Retina (tissue), 1 donor: ENCODE data around the gene RSPH9.
"Not testable (repeated sequence)": the region's sequence is repeated elsewhere in the genome, so short reads cannot be mapped to it uniquely, and the experiment has no call there.

Experiments used
- DNase-seq: peaks from one replicate; pipeline ENCODE4 v3.0.0-alpha.2; 2016

Gene RSPH9

GRCh38 chr6:43689421-43689820, 44.6 kb downstream of the RSPH9 start:
- DNase-seq: no peak

DNA sequence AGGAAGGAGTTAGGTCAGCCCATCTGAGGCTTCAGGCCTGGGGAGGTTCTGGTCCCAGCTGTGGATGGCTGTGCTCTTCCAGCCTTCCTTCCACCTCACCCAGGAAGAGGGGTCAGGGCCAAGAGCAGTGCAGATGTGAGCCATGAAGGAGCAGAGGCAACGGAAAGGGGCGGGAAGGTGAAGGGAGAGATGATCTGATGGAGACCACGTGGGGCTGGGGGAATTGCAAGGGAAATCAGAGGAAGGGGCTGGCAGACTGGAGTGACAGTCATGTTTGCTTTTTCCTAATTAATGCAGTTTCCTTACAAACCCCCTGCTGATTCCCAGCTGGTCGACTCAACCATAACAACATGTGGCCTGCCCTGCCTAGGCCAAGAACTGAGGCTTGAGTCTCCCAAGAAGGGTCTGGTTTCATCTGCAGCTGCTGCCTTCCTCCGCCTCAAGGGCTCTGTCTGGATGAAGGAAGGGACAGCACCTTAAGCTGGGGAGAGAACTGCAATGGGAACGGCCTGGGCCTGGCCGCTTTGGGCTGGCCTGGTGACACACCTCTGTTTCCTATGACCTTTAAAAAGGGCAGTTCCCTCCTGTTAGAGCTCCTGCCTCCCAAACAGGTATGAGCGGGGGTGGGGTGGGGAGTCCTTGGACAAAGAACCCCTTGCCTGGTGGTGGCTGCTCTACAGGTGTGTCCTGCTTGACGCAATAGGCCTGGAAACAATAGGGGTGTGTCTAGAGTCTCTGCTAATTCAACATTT, 50.6 kb downstream of the RSPH9 start:
- peak; percentile 51 for DNase-seq

- DNase-seq: no peak
Measured at GRCh38 chr6:43695967-43696291, 51.1 kb downstream of the RSPH9 start.

DNA sequence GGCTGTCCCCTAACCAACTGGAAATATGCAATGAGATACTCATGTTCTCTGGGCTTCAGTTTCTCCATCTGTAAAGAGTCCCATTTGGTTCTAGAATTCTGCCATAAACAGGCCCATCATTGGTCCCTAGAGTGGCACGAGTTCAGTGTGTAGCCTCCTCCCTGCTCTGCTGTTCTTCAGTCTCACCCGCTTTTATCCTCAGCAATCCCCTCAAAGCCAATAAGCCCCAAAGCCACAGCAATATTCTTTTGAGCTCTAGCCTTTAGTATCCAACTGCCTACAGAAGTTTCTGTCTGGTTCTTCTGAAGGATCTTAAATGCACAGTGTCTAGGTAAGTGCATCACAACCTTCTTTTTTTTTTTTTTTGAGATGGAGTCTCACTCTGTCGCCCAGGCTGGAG, 52.6 kb downstream of the RSPH9 start:
- DNase-seq: no peak

- DNase-seq: peak; percentile 35
Measured at GRCh38 chr6:43698584-43699349, 53.9 kb downstream of the RSPH9 start.

- peak; percentile 31 for DNase-seq
Measured at GRCh38 chr6:43699564-43700186, 54.8 kb downstream of the RSPH9 start.

DNA sequence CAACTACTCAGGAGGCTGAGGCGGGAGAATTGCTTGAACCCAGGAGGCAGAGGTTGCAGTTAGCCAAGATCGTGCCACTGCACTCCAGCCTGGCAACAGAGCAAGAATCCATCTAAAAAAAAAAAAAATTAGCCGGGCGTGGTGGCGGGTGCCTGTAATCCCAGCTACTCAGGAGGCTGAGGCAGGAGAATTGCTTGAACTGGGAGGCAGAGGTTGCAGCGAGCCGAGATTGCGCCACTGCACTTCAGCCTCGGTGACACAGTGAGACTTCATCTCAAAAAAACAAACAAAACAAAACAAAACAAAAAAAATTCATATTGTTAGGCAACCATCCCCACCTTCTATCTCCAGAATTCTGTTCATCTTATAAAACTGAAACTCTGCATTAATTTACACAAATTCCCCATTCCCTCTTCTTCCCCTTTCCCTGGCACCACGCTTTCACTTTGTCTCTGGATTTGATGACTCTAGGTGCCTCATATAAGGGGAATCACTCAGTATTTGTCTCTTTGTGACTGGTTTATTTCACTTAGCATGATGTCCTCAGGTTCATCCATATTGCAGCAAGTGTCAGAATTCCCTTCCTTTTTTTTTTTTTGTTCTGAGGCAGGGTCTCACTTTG, 56.2 kb downstream of the RSPH9 start:
- DNase-seq: not testable (repeated sequence)

- DNase-seq: no peak
Measured at GRCh38 chr6:43702171-43702533, 57.3 kb downstream of the RSPH9 start.

DNA sequence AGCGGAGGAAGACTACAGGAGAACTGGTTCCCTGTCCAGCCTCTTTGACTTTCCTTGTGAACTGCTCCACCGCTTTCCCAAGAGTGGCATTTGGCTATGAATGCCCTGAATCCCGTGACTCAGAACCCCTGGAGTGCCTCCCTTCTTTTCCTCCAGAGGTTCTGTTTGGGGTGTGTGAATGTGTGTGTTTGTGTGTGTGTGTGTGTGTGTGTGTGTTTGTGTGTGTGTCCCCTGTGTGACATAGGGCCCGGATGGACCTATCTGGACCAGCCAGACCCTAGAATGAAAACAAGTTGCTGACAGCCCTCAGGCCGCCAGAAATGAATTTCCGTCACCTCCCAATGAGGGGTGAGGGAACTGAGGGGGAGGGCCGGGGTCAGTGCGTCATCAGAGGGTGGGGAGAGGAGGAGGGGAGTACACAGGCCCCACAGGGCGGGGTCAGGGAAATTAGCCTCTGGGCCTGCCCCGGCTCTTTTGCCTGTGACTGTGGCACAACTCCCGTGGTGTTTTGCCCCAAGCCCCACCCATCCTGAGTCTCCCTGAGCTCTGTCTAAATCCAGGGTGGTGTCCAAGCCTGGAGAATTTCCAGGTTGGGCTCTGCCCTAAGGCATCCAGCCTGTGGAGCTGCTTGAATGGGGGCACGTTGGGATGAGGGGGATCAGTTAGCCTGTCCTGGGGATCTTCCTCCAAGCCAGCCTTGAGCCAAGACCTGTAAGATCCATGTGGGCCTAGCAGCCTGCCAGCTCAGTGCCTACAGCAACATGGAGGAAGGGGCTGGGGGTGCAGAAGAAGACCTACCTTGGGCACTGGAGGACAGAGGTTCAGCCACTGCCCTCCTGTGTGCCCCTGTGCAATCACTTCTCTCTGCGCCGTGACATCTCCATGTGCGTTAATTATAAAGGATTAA, 58.0 kb downstream of the RSPH9 start:
- peak; percentile 73 for DNase-seq

GRCh38 chr6:43703512-43704429, 58.9 kb downstream of the RSPH9 start:
- no peak for DNase-seq

GRCh38 chr6:43705996-43706395, 61.2 kb downstream of the RSPH9 start:
- DNase-seq: no peak

DNA sequence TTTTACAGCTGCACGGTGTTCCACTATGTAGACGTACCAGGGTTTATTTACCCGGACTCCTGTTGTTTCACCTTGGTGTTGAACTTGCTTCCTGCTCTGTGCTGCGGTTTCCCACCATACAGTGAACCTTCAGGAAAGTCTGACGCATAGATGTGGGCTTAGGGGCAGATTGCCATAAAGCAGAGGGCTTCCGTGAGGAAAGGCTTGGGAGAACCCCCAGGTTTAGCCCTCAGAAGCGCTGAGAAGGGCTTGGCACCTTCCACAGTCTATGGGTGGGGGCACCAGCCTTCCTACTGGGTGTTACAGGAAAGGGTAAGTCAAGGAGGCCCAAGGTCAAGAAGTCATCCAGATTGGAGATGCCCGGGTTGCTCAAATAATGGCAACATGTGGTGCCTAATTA, 62.0 kb downstream of the RSPH9 start:
- DNase-seq: no peak

GRCh38 chr6:43707269-43707668, 62.4 kb downstream of the RSPH9 start:
- no peak for DNase-seq

DNA sequence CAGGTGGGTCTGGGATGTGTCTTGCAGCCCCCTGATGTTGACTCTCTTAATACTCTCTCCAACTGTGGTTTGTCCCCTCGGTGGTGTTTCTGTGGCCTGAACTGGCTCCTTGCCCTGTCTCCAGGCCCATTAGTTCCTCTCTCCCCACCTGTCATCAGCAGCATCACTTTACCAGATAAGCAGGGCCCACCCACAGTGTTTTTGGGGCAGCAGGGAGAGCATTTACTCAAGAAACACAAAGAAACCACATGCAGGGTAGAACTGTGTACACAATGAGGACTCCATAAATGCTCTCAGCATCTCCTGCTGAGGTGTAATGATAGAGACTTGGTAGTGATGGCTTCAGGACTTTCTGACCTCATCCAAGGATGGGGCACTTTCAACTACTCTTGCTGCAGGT, 62.9 kb downstream of the RSPH9 start:
- no peak for DNase-seq

DNA sequence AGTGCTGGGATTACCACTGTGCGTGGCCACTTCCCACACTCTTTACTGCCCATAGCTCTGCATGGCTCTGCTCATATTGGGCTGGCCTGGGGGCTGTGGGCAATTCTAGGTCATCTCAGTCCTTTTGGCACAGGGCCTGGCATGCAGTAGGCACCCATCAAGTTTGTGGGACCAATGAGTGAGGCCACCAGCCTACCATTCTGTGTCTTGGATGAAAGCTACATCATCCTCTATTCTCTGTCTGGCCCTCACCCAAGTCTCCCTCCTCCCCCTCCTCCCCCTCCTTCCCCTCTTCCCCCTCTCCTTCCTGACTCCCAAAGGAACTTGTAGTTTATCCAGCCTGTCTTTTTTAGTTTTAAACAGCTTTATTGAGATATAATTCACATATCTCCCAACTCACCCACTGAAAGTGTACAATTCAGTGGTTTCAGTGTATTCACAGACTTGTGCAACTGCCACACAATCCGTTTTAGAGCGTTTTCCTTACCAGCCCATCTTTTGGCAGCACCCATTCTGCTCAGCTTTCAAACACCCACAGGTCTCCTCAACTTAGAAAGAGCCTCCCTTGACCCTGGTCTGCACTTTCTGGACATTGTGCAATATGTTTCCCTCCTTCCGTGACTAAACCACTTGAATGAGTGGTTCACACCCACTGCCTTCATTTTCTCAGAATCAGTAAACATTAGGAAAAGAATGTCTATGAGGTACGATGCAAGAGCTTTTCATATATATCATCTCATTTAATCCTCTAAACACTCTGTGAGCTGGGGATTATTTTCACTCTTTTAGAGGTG, 64.2 kb downstream of the RSPH9 start:
- no peak for DNase-seq

GRCh38 chr6:43709654-43710303, 64.9 kb downstream of the RSPH9 start:
- DNase-seq: no peak

DNA sequence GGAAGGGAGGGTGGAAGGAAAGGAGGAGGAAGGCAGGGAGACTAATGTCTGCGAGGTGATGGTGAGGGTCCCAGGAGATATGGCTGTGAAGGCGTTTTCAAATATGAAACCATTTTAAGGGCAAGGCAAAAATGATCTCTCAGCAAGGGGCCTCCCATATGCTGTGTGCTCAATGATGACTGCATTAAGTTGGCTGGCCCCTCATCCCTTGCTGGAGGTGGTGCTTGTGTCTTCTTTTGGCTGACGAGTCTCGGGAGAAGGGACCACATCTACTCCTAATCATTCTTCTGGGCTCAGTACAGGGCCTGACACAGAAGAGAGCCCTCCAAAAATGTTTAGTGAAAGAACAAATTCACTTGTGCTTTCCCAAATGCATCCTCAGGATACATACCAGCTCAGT, 65.7 kb downstream of the RSPH9 start:
- no peak for DNase-seq

GRCh38 chr6:43712579-43712978, 67.7 kb downstream of the RSPH9 start:
- DNase-seq: no peak

GRCh38 chr6:43713643-43714310, 68.9 kb downstream of the RSPH9 start:
- no peak for DNase-seq
